T-cell (primary cell): ENCODE results near the gene CACNB4. TPM values are rescaled to one million over a fixed set of nuclear protein-coding genes. Genes with fewer than 3 reads are reported as not detected.
A peak's percentile ranks its signal among the peaks of the same experiment; 100 is the strongest.

Source experiments
- ATAC-seq, 4 experiments: fragments of 200-7000 bp in 3 of 4; fragments of 150-1000 bp in 1 of 4; cut with Tn5 transposase; replicated peaks in 1 of 4; 1 replicate in 3 of 4; 2 replicates in 1 of 4; pipeline ENCODE4 v1.10.0; 2021; ENCODE audit warnings: moderate library complexity in 3 of 4, mild to moderate bottlenecking in 2 of 4, moderate number of reproducible peaks in 1 of 4
- CTCF ChIA-PET, 2 donors: fragments of 300-600 bp; sonication (Branson Sonifier 250); formaldehyde crosslinking; loops; one replicate each; lab custom pipeline; 2022; ENCODE audit warnings: antibody characterized with exemption in 2 of 2; lab: Charles Lee
- POLR2A ChIA-PET, 2 donors: fragments of 300-600 bp; sonication (Branson Sonifier 250); formaldehyde crosslinking; loops; one replicate each; lab custom pipeline; 2022; ENCODE audit warnings: antibody characterized with exemption in 2 of 2; lab: Charles Lee
- DNase-seq, 35 experiments: peaks; one replicate each; pipeline versions ENCODE4 v3.0.0 to v3.0.0-alpha.2; 2013 to 2023
- H3K27ac ChIP-seq: one replicate; pipeline ENCODE4 v1.5.1; 2013; ENCODE audit warnings: low read length
- H3K27me3 ChIP-seq, 2 experiments: replicated peaks in 1 of 2; 1 replicate in 1 of 2; 2 replicates in 1 of 2; pipeline versions ENCODE4 v1.6.1 to v1.7.0; 2013; ENCODE audit warnings: low read length in 1 of 2, mixed read lengths in 1 of 2; ENCODE audit not compliant: control insufficient read depth in 2 of 2, insufficient read depth in 2 of 2; ENCODE audit errors: extremely low read depth in 1 of 2
- H3K36me3 ChIP-seq, 2 donors: 1 replicate in 1 of 2; 2 replicates in 1 of 2; pipeline versions ENCODE4 v1.6.1 to v1.7.0; 2013; ENCODE audit warnings: low read length in 1 of 2; ENCODE audit not compliant: control insufficient read depth in 2 of 2, insufficient read depth in 1 of 2; ENCODE audit errors: extremely low read depth in 1 of 2
- H3K4me1 ChIP-seq, 2 experiments: 1 replicate in 1 of 2; 2 replicates in 1 of 2; pipeline versions ENCODE4 v1.6.1 to v1.7.0; 2013; ENCODE audit warnings: low read length in 2 of 2, mixed read lengths in 1 of 2; ENCODE audit not compliant: insufficient read depth in 2 of 2, control insufficient read depth in 1 of 2; ENCODE audit errors: extremely low read depth in 1 of 2
- H3K4me3 ChIP-seq, 2 donors: 1 replicate in 1 of 2; 2 replicates in 1 of 2; pipeline versions ENCODE4 v1.5.1 to v1.7.0; 2013; ENCODE audit warnings: mild to moderate bottlenecking in 2 of 2, low read length in 1 of 2, moderate library complexity in 1 of 2; ENCODE audit not compliant: control insufficient read depth in 1 of 2; ENCODE audit errors: extremely low read depth in 1 of 2
- H3K9me3 ChIP-seq: 2 replicates; pipeline ENCODE4 v1.7.0; 2013
- H3K27ac Mint-ChIP-seq, 2 donors: one replicate each; pipeline ENCODE4 v1.8.0; 2020 to 2021; ENCODE audit warnings: mild to moderate bottlenecking in 2 of 2, mixed read lengths in 2 of 2
- H3K27me3 Mint-ChIP-seq, 2 donors: one replicate each; pipeline ENCODE4 v1.8.0; 2021 to 2022; ENCODE audit warnings: mixed read lengths in 2 of 2
- H3K36me3 Mint-ChIP-seq: one replicate; pipeline ENCODE4 v1.8.0; 2021; ENCODE audit warnings: mixed read lengths
- H3K4me1 Mint-ChIP-seq, 3 donors: one replicate each; pipeline ENCODE4 v1.8.0; 2020 to 2022; ENCODE audit warnings: mixed read lengths in 3 of 3, mild to moderate bottlenecking in 1 of 3
- H3K4me3 Mint-ChIP-seq, 3 donors: one replicate each; pipeline ENCODE4 v1.8.0; 2020 to 2022; ENCODE audit warnings: mild to moderate bottlenecking in 3 of 3, mixed read lengths in 3 of 3, moderate library complexity in 3 of 3
- H3K9me3 Mint-ChIP-seq, 3 donors: one replicate each; pipeline ENCODE4 v1.8.0; 2020 to 2022; ENCODE audit warnings: mixed read lengths in 3 of 3
- WGBS: methylation state at CpG from one replicate; pipeline ENCODE4 v1.1.5; 2013; ENCODE audit warnings: missing lambda C conversion rate; ENCODE audit not compliant: insufficient coverage; 5-methylcytosine and 5-hydroxymethylcytosine counted together
- total RNA-seq, 35 experiments: library from RNA in 6 of 35; stranded (reverse) in 6 of 35; fragments of 120-200 nt in 1 of 35; gene quantifications; one replicate each; pipeline versions ENCODE4 v1.2.1 to v1.2.4 and lab custom pipeline; 2013 to 2026

The CACNB4 gene
- total RNA-seq, 5 donors from 2014 or later (not counting 1 experiment from before 2014, with no cell fraction given), result 0.16 to 1.2 (median 0.47) TPM

DNA sequence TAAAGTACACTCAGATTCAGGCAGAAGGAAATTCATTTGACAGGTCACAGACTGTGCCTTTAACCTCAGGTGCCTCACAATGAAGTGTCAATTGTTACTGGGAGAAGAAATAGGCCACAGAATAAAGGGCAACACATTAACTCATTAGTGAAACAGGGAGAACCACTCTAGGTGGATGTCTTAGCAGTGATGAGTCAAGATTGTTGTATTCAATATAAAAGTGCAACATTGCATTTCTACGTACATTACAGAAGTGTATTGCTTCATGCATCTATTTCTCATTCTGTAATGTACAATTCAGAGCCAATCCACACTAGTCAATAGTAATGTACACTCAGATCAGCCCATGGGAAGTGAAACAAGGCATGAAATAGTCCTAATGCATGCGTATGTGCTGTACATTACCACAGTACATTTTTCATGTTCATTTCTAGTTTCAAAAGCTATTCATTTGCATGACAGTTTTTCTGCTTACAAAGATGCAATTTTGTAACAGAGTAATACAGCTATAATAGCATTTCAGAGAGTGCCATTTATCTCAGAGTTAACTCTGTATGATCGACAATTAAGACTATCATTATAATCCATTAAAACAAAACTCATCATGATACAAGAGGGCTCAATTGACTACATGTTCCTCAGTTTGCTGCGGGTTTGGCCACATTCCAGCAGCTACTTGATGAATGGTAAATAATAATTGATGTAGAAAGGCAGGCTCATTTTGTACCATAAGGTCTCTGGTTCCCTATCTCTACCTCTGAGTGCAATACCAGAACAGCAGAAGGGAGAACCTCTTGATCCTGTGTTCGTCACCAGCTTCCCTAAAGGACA, 258.4 kb downstream of the CACNB4 start:
- POLR2A ChIA-PET, result no interaction called here
- no peaks in the 10 kb centered on the region for H3K4me1 ChIP-seq
- no peak overlapping the region for H3K27ac ChIP-seq
- Mint-ChIP-seq H3K4me3 (no peak overlapping the region), H3K27me3 (peaks cover 0 to 4% of the 10 kb centered on the region in 2 donors), H3K4me1 (peaks cover 0 to 5% (median 0%) of the 10 kb centered on the region in 3 donors), H3K27ac (no peak overlapping the region), H3K9me3 (no peaks in the 10 kb centered on the region), H3K36me3 (no peaks in the 10 kb centered on the region)
- DNase-seq (no peak), ATAC-seq (no peak)
- 80% methylated on average over 1 of the region's 5 CpGs for WGBS
- H3K27me3 ChIP-seq, result no peaks in the 10 kb centered on the region
- CTCF ChIA-PET, result interaction anchor here in 1 of 2 donors (0.6 to 0.7 kb wide), 2 partner anchors 154 to 217 kb away, joined by 3 read pairs; no protein-coding TSS in a partner anchor
- H3K36me3 ChIP-seq, result no peaks in the 10 kb centered on the region
- no peak overlapping the region for H3K4me3 ChIP-seq
- H3K9me3 ChIP-seq, result no peaks in the 10 kb centered on the region

DNA sequence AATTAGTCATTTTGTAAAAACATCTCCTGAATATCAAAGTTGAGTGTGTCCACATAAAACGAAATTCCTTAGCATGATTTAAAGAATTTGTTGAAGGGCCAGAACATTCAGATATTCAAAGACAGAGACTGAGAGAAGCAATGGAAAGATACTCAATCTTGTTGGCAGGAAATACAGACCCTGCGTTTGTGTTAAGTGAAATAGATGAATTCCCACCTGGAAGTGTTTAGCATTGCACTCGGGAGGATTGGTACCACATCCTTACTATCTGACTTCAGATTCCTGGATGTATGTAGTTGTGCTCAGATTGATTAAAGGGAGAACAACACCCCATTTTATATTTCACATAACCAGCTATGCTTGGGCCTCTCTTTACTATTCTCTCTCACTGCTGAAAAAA, 260.9 kb downstream of the CACNB4 start:
- no CpG with 5 or more reads among the region's 3 CpGs for WGBS
- Histone ChIP-seq H3K9me3 (no peaks in the 10 kb centered on the region), H3K27ac (no peak overlapping the region), H3K4me3 (no peak overlapping the region), H3K27me3 (no peaks in the 10 kb centered on the region), H3K4me1 (no peaks in the 10 kb centered on the region), H3K36me3 (no peaks in the 10 kb centered on the region)
- ChIA-PET CTCF (no interaction called here), POLR2A (no interaction called here)
- Mint-ChIP-seq H3K36me3 (no peaks in the 10 kb centered on the region), H3K27me3 (no peaks in the 10 kb centered on the region), H3K27ac (no peak overlapping the region), H3K9me3 (no peaks in the 10 kb centered on the region), H3K4me3 (no peak overlapping the region), H3K4me1 (peaks cover 0 to 4% (median 0%) of the 10 kb centered on the region in 3 donors)
- ATAC-seq (no peak), DNase-seq (no peak)

DNA sequence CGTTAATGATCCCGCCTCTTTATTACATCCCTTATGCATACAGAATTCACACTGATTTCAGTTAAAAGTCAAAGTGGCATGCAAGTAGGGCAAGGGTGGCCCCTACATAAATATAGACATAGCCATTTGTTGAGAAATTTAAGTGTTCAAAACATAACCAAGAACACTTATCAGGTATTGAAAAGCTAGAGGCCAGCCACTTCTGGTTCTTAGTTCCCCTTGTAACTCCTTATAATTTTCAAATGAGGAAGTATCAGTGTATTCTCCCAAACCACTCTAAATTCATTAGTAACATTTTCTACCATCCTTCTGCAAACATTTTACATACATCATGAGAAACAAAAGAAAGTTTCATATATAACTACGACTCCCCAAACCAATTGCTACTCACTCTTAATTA, 264.9 kb downstream of the CACNB4 start:
- POLR2A ChIA-PET, result interaction anchor here in 1 of 2 donors (0.6 kb wide), 1 partner anchor 39 kb away, joined by 5 read pairs; no protein-coding TSS in a partner anchor
- no peak overlapping the region for H3K4me3 Mint-ChIP-seq
- H3K36me3 Mint-ChIP-seq, result no peaks in the 10 kb centered on the region
- ATAC-seq (no peak), DNase-seq (no peak)
- H3K4me1 Mint-ChIP-seq, result peaks cover 1 to 7% (median 4%) of the 10 kb centered on the region in 3 donors
- no peak overlapping the region for H3K27ac Mint-ChIP-seq
- CTCF ChIA-PET, result no interaction called here
- no peaks in the 10 kb centered on the region for H3K9me3 ChIP-seq
- no peaks in the 10 kb centered on the region for H3K9me3 Mint-ChIP-seq
- H3K27ac ChIP-seq, result no peak overlapping the region
- no peaks in the 10 kb centered on the region for H3K36me3 ChIP-seq
- H3K27me3 ChIP-seq, result no peaks in the 10 kb centered on the region
- peaks cover 0 to under 1% of the 10 kb centered on the region in 2 experiments for H3K4me1 ChIP-seq
- WGBS, result no CpG with 5 or more reads among the region's 3 CpGs
- no peaks in the 10 kb centered on the region for H3K27me3 Mint-ChIP-seq
- no peak overlapping the region for H3K4me3 ChIP-seq

DNA sequence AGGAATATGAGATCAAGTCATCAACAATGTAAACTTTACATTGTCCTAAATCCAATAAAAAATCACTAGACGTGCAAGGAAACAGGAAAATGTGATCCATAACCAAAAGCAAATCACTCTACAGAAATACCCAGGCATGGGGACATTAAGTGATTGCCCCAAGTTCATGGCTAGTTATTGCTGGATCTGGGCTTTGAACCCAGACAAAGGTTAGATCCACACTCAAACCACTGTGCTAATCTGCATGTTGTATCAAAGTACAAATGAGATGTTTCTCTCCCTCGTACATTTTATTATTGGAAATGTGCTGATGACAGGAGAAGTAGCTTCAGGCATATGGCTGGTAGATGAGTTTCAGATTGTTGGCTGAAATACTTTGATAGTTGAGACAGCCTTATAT, 267.9 kb downstream of the CACNB4 start:
- H3K4me1 ChIP-seq, result peaks cover 13 to 17% of the 10 kb centered on the region in 2 experiments
- WGBS, result no CpG with 5 or more reads among the region's 2 CpGs
- H3K27ac ChIP-seq, result no peak overlapping the region
- no peak overlapping the region for H3K27ac Mint-ChIP-seq
- no peaks in the 10 kb centered on the region for H3K9me3 Mint-ChIP-seq
- DNase-seq, result no peak
- no peaks in the 10 kb centered on the region for H3K9me3 ChIP-seq
- H3K27me3 Mint-ChIP-seq, result no peaks in the 10 kb centered on the region
- H3K4me3 ChIP-seq, result no peak overlapping the region
- H3K36me3 ChIP-seq, result no peaks in the 10 kb centered on the region
- H3K27me3 ChIP-seq, result no peaks in the 10 kb centered on the region
- H3K4me3 Mint-ChIP-seq, result no peak overlapping the region
- no peaks in the 10 kb centered on the region for H3K36me3 Mint-ChIP-seq
- ChIA-PET CTCF (no interaction called here), POLR2A (interaction anchor here in 1 of 2 donors (0.6 kb wide), 1 partner anchor 307 kb away, joined by 3 read pairs; no protein-coding TSS in a partner anchor)
- no peak for ATAC-seq
- peaks cover 24 to 32% (median 26%) of the 10 kb centered on the region in 3 donors for H3K4me1 Mint-ChIP-seq

DNA sequence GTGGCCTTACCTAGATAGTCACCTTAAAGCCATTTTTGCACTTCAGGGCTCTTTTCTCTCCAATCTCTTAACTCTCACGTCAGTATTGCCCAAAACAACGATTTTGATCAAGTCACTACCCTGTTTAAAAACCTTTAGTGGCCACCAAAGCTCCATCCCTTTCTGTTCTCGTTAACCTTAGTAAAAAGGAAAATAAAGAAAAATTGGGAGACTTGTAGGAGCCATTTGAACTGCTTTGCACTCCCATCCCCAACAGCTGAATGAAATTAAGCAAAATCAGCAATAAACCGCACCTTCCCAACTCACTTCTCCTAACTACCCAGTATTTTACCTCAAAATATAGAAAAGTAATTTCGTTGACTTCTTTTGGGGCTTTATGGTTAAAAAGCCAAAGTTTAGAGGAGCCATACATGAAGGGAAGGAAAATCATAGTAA, 269.9 kb downstream of the CACNB4 start:
- H3K36me3 Mint-ChIP-seq, result no peaks in the 10 kb centered on the region
- POLR2A ChIA-PET, result interaction anchor here in 1 of 2 donors (0.6 kb wide), 1 partner anchor 871 kb away, joined by 4 read pairs; no protein-coding TSS in a partner anchor
- peaks cover 19 to 26% of the 10 kb centered on the region in 2 experiments for H3K4me1 ChIP-seq
- H3K9me3 ChIP-seq, result no peaks in the 10 kb centered on the region
- CTCF ChIA-PET, result interaction anchor here in 1 of 2 donors (0.5 kb wide), 1 partner anchor 877 kb away, joined by 3 read pairs; no protein-coding TSS in a partner anchor
- no peak for ATAC-seq
- H3K27ac ChIP-seq, result peak overlapping the region; percentile 63
- H3K4me1 Mint-ChIP-seq, result peaks cover 41 to 51% (median 43%) of the 10 kb centered on the region in 3 donors
- no peaks in the 10 kb centered on the region for H3K27me3 Mint-ChIP-seq
- no peaks in the 10 kb centered on the region for H3K27me3 ChIP-seq
- DNase-seq, result no peak
- peak overlapping the region; percentile 83 to 87 (median 86) for H3K4me3 Mint-ChIP-seq
- WGBS, result no CpG with 5 or more reads among the region's 5 CpGs
- H3K9me3 Mint-ChIP-seq, result no peaks in the 10 kb centered on the region
- no peaks in the 10 kb centered on the region for H3K36me3 ChIP-seq
- peak overlapping the region; percentile 35 to 51 for H3K4me3 ChIP-seq
- peak overlapping the region; percentile 85 to 95 for H3K27ac Mint-ChIP-seq

DNA sequence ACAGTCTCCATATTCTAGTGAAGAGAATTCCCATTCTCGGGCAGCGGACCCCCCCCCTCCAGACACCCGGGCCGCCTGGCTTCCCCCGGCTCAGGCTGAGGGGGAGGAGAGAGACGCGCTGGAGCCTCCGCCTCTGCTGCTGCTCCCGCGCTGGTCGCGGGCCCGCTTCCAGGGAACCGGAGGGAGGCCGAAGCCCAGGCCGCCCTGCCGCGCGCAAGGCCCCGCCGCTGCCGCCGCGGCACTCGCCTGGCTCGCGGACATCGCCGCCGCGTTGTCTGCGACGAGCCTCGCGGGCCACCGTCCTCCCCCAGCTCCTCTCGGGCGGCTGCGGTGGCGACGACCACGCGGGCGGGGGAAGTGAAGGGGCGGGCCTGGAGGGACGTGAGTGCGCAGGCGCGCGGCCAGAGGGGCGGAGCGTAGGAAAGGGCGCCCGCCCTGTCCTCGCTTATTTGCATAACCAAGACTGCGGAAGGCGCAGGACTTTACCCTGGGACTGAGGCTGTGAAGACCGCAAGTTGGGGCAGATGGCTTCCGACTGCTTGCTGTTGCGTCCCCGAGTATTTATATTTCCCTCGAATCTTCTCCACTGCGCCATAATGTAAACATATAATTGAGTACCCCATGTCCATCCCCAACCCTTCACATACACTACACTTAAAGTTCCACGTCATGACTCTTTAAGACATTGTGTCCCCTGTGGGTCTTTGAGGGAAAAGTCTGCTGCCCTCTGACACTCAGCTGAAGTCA, 270.5 kb downstream of the CACNB4 start, which contains the start of gene ARL5A:
ARL5A (minus strand) TSS at position 279 of the 747 bp plus-strand sequence; CDS start at position 34, 245 bp downstream.
- Histone ChIP-seq H3K36me3 (no peaks in the 10 kb centered on the region), H3K4me3 (peak within 1 kb of the TSS; percentile 92 to 96), H3K27me3 (no peaks in the 10 kb centered on the region), H3K4me1 (peaks cover 19 to 30% of the 10 kb centered on the region in 2 experiments), H3K9me3 (no peaks in the 10 kb centered on the region), H3K27ac (peak within 1 kb of the TSS; percentile 63)
- Mint-ChIP-seq H3K9me3 (no peaks in the 10 kb centered on the region), H3K36me3 (no peaks in the 10 kb centered on the region), H3K27me3 (no peaks in the 10 kb centered on the region), H3K27ac (peak within 1 kb of the TSS; percentile 85 to 95), H3K4me1 (peaks cover 47 to 57% (median 49%) of the 10 kb centered on the region in 3 donors), H3K4me3 (peak within 1 kb of the TSS; percentile 83 to 92 (median 86))
- ATAC-seq (peak; percentile 94 to 96 (median 95)), DNase-seq (peak; percentile 84 to 98 (median 93))
- ChIA-PET POLR2A (interaction anchor here in 1 of 2 donors (0.6 to 0.7 kb wide), 3 partner anchors 590 to 892 kb away, joined by 3 to 4 read pairs (median 3); no protein-coding TSS in a partner anchor), CTCF (interaction anchor here (0.5 to 0.7 kb wide), 4 partner anchors 20 to 889 kb away, joined by 3 to 4 read pairs (median 3); partner anchors contain the start of gene PRPF40A (in 1 of the 2))
- under 1% methylated on average over 50 of the region's 64 CpGs for WGBS
